Mesothelial cell of epicardium (in vitro differentiated cells): ENCODE results near the gene BUD31. TPM values are rescaled to one million over a fixed set of nuclear protein-coding genes. Genes with fewer than 3 reads are reported as not detected.
"Not testable (repeated sequence)": the region's sequence is repeated elsewhere in the genome, so short reads cannot be mapped to it uniquely, and the experiment has no call there.

Source experiments
- DNase-seq, 2 experiments: peaks; one replicate each; pipeline ENCODE4 v3.0.0; 2021; ENCODE audit warnings: low spot score in 2 of 2; ENCODE audit not compliant: unreplicated experiment in 2 of 2
- H3K27ac Mint-ChIP-seq: 2 replicates; pipeline ENCODE4 v1.8.0; 2021; ENCODE audit warnings: mixed read lengths
- H3K27me3 Mint-ChIP-seq: 2 replicates; pipeline ENCODE4 v1.8.0; 2021; ENCODE audit warnings: low read depth, mixed read lengths
- H3K36me3 Mint-ChIP-seq: 2 replicates; pipeline ENCODE4 v1.8.0; 2021; ENCODE audit warnings: mixed read lengths
- H3K4me1 Mint-ChIP-seq: 2 replicates; pipeline ENCODE4 v1.8.0; 2021; ENCODE audit warnings: mixed read lengths
- H3K4me3 Mint-ChIP-seq: 2 replicates; pipeline ENCODE4 v1.8.0; 2021; ENCODE audit warnings: mild to moderate bottlenecking, moderate library complexity, mixed read lengths
- H3K9me3 Mint-ChIP-seq: 2 replicates; pipeline ENCODE4 v1.8.0; 2021; ENCODE audit warnings: mixed read lengths
- CTCF ChIP-seq: fragments of 200-600 bp; sonication (generic); IDR thresholded peaks from one replicate; pipeline ENCODE4 v1.5.0; 2021; ENCODE audit warnings: antibody characterized with exemption; ENCODE audit not compliant: unreplicated experiment
- total RNA-seq: library from RNA; stranded (reverse); gene quantifications from 3 replicates; pipeline ENCODE4 v1.2.1, GENCODE V29; 2021

BUD31 gene
- total RNA-seq, 1 donor from 2014 or later: 63.1 TPM

- H3K9me3 Mint-ChIP-seq: no peaks in the 10 kb centered on the region
- H3K27ac Mint-ChIP-seq: no peak overlapping the region
- H3K4me1 Mint-ChIP-seq: peaks cover 8% of the 10 kb centered on the region
- H3K4me3 Mint-ChIP-seq: no peak overlapping the region
- no peaks in the 10 kb centered on the region for H3K27me3 Mint-ChIP-seq
- no peak for DNase-seq
- no peak for TF ChIP-seq CTCF
- peaks cover 8% of the 10 kb centered on the region for H3K36me3 Mint-ChIP-seq
Observed at GRCh38 chr7:99384523-99384922, 24.2 kb upstream of the BUD31 start.

- Mint-ChIP-seq H3K4me1 (no peaks in the 10 kb centered on the region), H3K36me3 (peaks cover 8% of the 10 kb centered on the region), H3K27ac (no peak overlapping the region), H3K4me3 (no peak overlapping the region), H3K9me3 (no peaks in the 10 kb centered on the region), H3K27me3 (no peaks in the 10 kb centered on the region)
- no peak for TF ChIP-seq CTCF
- no peak for DNase-seq
Observed at GRCh38 chr7:99385564-99385963, 23.2 kb upstream of the BUD31 start.

- H3K36me3 Mint-ChIP-seq: peaks cover 10% of the 10 kb centered on the region
- H3K27ac Mint-ChIP-seq: no peak overlapping the region
- DNase-seq: no peak
- no peaks in the 10 kb centered on the region for H3K9me3 Mint-ChIP-seq
- no peaks in the 10 kb centered on the region for H3K4me1 Mint-ChIP-seq
- H3K4me3 Mint-ChIP-seq: no peak overlapping the region
- TF ChIP-seq CTCF: no peak
- no peaks in the 10 kb centered on the region for H3K27me3 Mint-ChIP-seq
Observed at GRCh38 chr7:99386584-99387238, 22.1 kb upstream of the BUD31 start.

- not testable (repeated sequence) for H3K4me1 Mint-ChIP-seq, H3K27me3 Mint-ChIP-seq, H3K4me3 Mint-ChIP-seq, DNase-seq, H3K27ac Mint-ChIP-seq, H3K9me3 Mint-ChIP-seq
- H3K36me3 Mint-ChIP-seq: peaks cover 10% of the 10 kb centered on the region
Observed at GRCh38 chr7:99387239-99387635, 21.5 kb upstream of the BUD31 start.

GRCh38 chr7:99387912-99388311 lies 20.9 kb upstream of the BUD31 start:
- H3K36me3 Mint-ChIP-seq: peaks cover 10% of the 10 kb centered on the region
- no peaks in the 10 kb centered on the region for H3K9me3 Mint-ChIP-seq
- no peak for TF ChIP-seq CTCF
- H3K4me1 Mint-ChIP-seq: peaks cover 2% of the 10 kb centered on the region
- no peak for DNase-seq
- no peaks in the 10 kb centered on the region for H3K27me3 Mint-ChIP-seq
- no peak overlapping the region for H3K4me3 Mint-ChIP-seq
- no peak overlapping the region for H3K27ac Mint-ChIP-seq

- Mint-ChIP-seq H3K36me3 (peaks cover 10% of the 10 kb centered on the region), H3K4me1 (peaks cover 14% of the 10 kb centered on the region), H3K9me3 (no peaks in the 10 kb centered on the region), H3K27ac (no peak overlapping the region), H3K4me3 (no peak overlapping the region), H3K27me3 (no peaks in the 10 kb centered on the region)
- TF ChIP-seq CTCF: no peak
- DNase-seq: no peak
Observed at GRCh38 chr7:99389772-99390171, 19.0 kb upstream of the BUD31 start.
